H1 (cell line): Measurements from ENCODE around the gene MYLK4.

Experiments used
- EP300 ChIP-seq, 2 experiments: IDR thresholded peaks; 1 replicate in 1 of 2; 2 replicates in 1 of 2; pipeline ENCODE4 v1.6.1; 2011 to 2012; ENCODE audit warnings: low read depth in 2 of 2, low read length in 2 of 2, mild to moderate bottlenecking in 2 of 2, borderline replicate concordance in 1 of 2, inconsistent platforms in 1 of 2, moderate library complexity in 1 of 2
- JUND ChIP-seq: IDR thresholded peaks from 2 replicates; pipeline ENCODE4 v1.6.1; 2011; ENCODE audit warnings: mild to moderate bottlenecking, improper control_type of control experiment, low read length
- NRF1 ChIP-seq: IDR thresholded peaks from 2 replicates; pipeline ENCODE4 v1.6.1; 2011; ENCODE audit warnings: mild to moderate bottlenecking, low read depth, low read length, improper control_type of control experiment
- POLR2AphosphoS5 ChIP-seq: IDR thresholded peaks from 2 replicates; pipeline ENCODE4 v1.6.1; 2011; ENCODE audit warnings: low read depth, low read length
- SIN3A ChIP-seq, 2 experiments: IDR thresholded peaks in 1 of 2; conservative IDR thresholded peaks in 1 of 2; 2 replicates each; pipeline ENCODE4 v1.6.1; 2011 to 2012; ENCODE audit warnings: low read length in 2 of 2, improper control_type of control experiment in 1 of 2, low read depth in 1 of 2, mild to moderate bottlenecking in 1 of 2
- TAF7 ChIP-seq: optimal IDR thresholded peaks from 2 replicates; pipeline ENCODE3; 2011; ENCODE audit warnings: low read depth, mild to moderate bottlenecking, inconsistent platforms, low read length, moderate library complexity, borderline replicate concordance
- TBP ChIP-seq: IDR thresholded peaks from 2 replicates; pipeline ENCODE4 v1.6.1; 2011; ENCODE audit warnings: low read depth, low read length, improper control_type of control experiment
- TF ChIP-seq, protein P1 (sequence below): IDR thresholded peaks from 2 replicates; pipeline ENCODE4 v1.6.1; 2011; ENCODE audit warnings: low read length, improper control_type of control experiment
- TF ChIP-seq, protein P2 (sequence below), 3 experiments: IDR thresholded peaks; 1 replicate in 2 of 3; 2 replicates in 1 of 3; pipeline versions ENCODE4 v1.5.1 to v1.6.1; 2011; ENCODE audit warnings: low read length in 3 of 3, mild to moderate bottlenecking in 3 of 3, inconsistent platforms in 2 of 3, low read depth in 1 of 3, moderate library complexity in 1 of 3; ENCODE audit not compliant: insufficient read depth in 1 of 3; ENCODE audit errors: control extremely low read depth in 1 of 3
- TF ChIP-seq, protein P3 (sequence below): IDR thresholded peaks from 2 replicates; pipeline ENCODE4 v1.6.1; 2012; ENCODE audit warnings: inconsistent platforms

DNA sequence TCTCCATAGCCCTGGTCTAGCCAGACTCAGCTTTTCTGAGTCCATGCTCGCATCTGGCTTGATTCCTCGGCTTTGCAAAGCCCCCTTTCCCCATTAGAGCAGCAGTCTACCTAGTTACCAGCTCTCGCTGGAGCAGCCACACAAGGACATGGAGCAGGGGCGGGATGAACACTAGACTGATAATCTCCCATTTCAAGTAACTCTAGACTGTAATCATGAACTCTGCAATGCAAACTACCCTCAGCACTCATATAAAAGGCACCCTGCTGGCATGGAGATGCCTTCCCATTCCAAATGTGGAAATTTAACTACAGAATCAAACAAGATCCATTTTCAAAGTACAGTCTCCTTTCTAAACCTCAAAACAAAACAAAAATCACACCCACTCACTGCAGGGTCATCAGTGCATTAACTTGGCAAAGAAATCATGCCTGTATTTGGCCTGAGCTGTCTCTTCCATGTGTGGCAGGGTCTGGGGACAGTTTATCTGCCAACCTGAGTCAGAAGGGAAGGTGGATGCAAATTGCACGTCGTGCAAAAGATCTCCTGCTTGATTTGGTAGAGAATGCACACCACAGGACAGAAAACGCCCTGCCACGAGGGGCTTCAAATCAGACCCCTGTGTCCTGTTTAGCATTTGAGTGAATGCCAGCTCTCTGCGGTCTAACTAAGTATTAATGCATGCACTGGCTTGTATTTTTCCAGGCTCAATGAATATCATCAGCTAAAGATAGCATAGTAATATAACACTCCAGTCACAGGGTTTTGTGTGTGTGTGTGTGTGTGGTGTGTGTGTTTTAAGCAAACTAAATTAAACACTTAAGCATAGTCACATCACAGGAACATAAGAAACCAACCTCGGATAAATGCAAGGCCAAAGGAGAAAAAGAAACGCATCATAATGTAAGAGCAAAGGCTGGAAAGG is 85.3 kb downstream of the MYLK4 start:
- TF ChIP-seq, protein P1, sequence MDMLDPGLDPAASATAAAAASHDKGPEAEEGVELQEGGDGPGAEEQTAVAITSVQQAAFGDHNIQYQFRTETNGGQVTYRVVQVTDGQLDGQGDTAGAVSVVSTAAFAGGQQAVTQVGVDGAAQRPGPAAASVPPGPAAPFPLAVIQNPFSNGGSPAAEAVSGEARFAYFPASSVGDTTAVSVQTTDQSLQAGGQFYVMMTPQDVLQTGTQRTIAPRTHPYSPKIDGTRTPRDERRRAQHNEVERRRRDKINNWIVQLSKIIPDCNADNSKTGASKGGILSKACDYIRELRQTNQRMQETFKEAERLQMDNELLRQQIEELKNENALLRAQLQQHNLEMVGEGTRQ: no peak
- TF ChIP-seq TBP (no peak), POLR2AphosphoS5 (no peak), JUND (no peak), SIN3A (conservative IDR thresholded peaks at IDR 0.05 in 1 of 2, IDR thresholded peaks at IDR 0.05 in 1 of 2; ENCODE audit: low read depth in 1 of 2, low read length in 2 of 2) (no peak), TAF7 (no peak), NRF1 (no peak), EP300 (IDR thresholded peaks at IDR 0.05; ENCODE audit: borderline replicate concordance in 1 of 2, low read depth in 2 of 2, low read length in 2 of 2) (no peak)
- TF ChIP-seq, protein P2, sequence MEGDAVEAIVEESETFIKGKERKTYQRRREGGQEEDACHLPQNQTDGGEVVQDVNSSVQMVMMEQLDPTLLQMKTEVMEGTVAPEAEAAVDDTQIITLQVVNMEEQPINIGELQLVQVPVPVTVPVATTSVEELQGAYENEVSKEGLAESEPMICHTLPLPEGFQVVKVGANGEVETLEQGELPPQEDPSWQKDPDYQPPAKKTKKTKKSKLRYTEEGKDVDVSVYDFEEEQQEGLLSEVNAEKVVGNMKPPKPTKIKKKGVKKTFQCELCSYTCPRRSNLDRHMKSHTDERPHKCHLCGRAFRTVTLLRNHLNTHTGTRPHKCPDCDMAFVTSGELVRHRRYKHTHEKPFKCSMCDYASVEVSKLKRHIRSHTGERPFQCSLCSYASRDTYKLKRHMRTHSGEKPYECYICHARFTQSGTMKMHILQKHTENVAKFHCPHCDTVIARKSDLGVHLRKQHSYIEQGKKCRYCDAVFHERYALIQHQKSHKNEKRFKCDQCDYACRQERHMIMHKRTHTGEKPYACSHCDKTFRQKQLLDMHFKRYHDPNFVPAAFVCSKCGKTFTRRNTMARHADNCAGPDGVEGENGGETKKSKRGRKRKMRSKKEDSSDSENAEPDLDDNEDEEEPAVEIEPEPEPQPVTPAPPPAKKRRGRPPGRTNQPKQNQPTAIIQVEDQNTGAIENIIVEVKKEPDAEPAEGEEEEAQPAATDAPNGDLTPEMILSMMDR (IDR thresholded peaks at IDR 0.05; ENCODE audit: control extremely low read depth in 1 of 3, insufficient read depth in 1 of 3, low read depth in 1 of 3, low read length in 3 of 3): no peak
- TF ChIP-seq, protein P3, sequence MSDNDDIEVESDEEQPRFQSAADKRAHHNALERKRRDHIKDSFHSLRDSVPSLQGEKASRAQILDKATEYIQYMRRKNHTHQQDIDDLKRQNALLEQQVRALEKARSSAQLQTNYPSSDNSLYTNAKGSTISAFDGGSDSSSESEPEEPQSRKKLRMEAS: no peak
